Measurements from ENCODE around the gene INSL4.

INSL4 gene

DNA sequence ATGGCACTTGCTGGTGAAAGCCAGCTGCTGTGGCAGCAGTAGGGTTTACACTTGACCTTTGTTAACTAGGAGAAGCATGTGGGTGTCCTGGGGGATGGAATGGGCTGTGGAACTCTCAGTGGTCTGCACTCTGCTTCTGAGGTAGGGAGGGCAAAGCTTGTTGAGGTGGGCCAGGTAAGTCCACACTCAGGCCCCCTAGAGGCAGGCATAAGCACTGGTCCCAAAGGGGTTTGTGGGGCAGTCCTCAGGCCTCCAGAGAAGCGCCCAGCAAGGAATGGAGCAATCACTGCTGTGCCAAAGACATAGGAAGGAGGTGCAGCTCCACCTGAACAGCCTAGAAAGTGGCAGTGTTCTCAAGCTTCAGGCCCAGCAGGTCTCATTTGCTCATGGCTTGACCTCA is 34.7 kb downstream of the INSL4 start:
- Histone ChIP-seq H2AFZ (ENCODE audit: low read depth) (no peak overlapping the region), H3K27me3 (ENCODE audit: insufficient read depth, low read depth) (no peaks in the 10 kb centered on the region), H4K20me1 (ENCODE audit: insufficient read depth) (no peaks in the 10 kb centered on the region), H3K4me3 (IDR thresholded peaks at IDR 0.05; ENCODE audit: insufficient read depth, low read depth, low read length) (no peak overlapping the region), H3K36me3 (ENCODE audit: insufficient read depth) (no peaks in the 10 kb centered on the region), H3K27ac (no peak overlapping the region), H3K4me1 (ENCODE audit: low read depth, poor library complexity, severe bottlenecking) (no peaks in the 10 kb centered on the region), H3K9ac (no peak overlapping the region), H3K4me2 (no peak overlapping the region), H3K79me2 (ENCODE audit: insufficient read depth, low read depth) (no peaks in the 10 kb centered on the region)
- TF ChIP-seq, protein P1, sequence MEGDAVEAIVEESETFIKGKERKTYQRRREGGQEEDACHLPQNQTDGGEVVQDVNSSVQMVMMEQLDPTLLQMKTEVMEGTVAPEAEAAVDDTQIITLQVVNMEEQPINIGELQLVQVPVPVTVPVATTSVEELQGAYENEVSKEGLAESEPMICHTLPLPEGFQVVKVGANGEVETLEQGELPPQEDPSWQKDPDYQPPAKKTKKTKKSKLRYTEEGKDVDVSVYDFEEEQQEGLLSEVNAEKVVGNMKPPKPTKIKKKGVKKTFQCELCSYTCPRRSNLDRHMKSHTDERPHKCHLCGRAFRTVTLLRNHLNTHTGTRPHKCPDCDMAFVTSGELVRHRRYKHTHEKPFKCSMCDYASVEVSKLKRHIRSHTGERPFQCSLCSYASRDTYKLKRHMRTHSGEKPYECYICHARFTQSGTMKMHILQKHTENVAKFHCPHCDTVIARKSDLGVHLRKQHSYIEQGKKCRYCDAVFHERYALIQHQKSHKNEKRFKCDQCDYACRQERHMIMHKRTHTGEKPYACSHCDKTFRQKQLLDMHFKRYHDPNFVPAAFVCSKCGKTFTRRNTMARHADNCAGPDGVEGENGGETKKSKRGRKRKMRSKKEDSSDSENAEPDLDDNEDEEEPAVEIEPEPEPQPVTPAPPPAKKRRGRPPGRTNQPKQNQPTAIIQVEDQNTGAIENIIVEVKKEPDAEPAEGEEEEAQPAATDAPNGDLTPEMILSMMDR (conservative IDR thresholded peaks at IDR 0.05; ENCODE audit: low read depth, low read length) = no peak

GRCh38 chr9:5269249-5269715 is 38.1 kb downstream of the INSL4 start:
- no peak overlapping the region for H2AFZ ChIP-seq (ENCODE audit: low read depth)
- TF ChIP-seq, protein P1 (conservative IDR thresholded peaks at IDR 0.05; ENCODE audit: low read depth, low read length) = no peak

GRCh38 chr9:5274770-5275169 is 43.6 kb downstream of the INSL4 start:
- H3K4me2 ChIP-seq = no peak overlapping the region
- H3K27ac ChIP-seq = no peak overlapping the region
- H3K9ac ChIP-seq = no peak overlapping the region
- H2AFZ ChIP-seq (ENCODE audit: low read depth) = no peak overlapping the region
- no peaks in the 10 kb centered on the region for H4K20me1 ChIP-seq (ENCODE audit: insufficient read depth)
- H3K4me1 ChIP-seq (ENCODE audit: low read depth, poor library complexity, severe bottlenecking) = no peaks in the 10 kb centered on the region
- TF ChIP-seq, protein P1 (conservative IDR thresholded peaks at IDR 0.05; ENCODE audit: low read depth, low read length) = no peak
- H3K79me2 ChIP-seq (ENCODE audit: insufficient read depth, low read depth) = no peaks in the 10 kb centered on the region
- H3K36me3 ChIP-seq (ENCODE audit: insufficient read depth) = no peaks in the 10 kb centered on the region
- H3K4me3 ChIP-seq (IDR thresholded peaks at IDR 0.05; ENCODE audit: insufficient read depth, low read depth, low read length) = no peak overlapping the region
- no peaks in the 10 kb centered on the region for H3K27me3 ChIP-seq (ENCODE audit: insufficient read depth, low read depth)

More at GRCh38 chr9:5269249-5269715, 38.1 kb downstream of the INSL4 start:
- no peaks in the 10 kb centered on the region for H3K4me1 ChIP-seq (ENCODE audit: low read depth, poor library complexity, severe bottlenecking)
- H4K20me1 ChIP-seq (ENCODE audit: insufficient read depth) = no peaks in the 10 kb centered on the region
- H3K9ac ChIP-seq = no peak overlapping the region
- H3K4me3 ChIP-seq (IDR thresholded peaks at IDR 0.05; ENCODE audit: insufficient read depth, low read depth, low read length) = no peak overlapping the region
- H3K4me2 ChIP-seq = no peak overlapping the region
- no peaks in the 10 kb centered on the region for H3K79me2 ChIP-seq (ENCODE audit: insufficient read depth, low read depth)
- H3K27ac ChIP-seq = no peak overlapping the region
- H3K36me3 ChIP-seq (ENCODE audit: insufficient read depth) = no peaks in the 10 kb centered on the region
- H3K27me3 ChIP-seq (ENCODE audit: insufficient read depth, low read depth) = no peaks in the 10 kb centered on the region

GRCh38 chr9:5278486-5278885 is 47.3 kb downstream of the INSL4 start:
- Histone ChIP-seq H3K4me3 (IDR thresholded peaks at IDR 0.05; ENCODE audit: insufficient read depth, low read depth, low read length) (no peak overlapping the region), H3K36me3 (ENCODE audit: insufficient read depth) (no peaks in the 10 kb centered on the region), H3K9ac (no peak overlapping the region), H3K79me2 (ENCODE audit: insufficient read depth, low read depth) (no peaks in the 10 kb centered on the region), H4K20me1 (ENCODE audit: insufficient read depth) (no peaks in the 10 kb centered on the region), H3K4me1 (ENCODE audit: low read depth, poor library complexity, severe bottlenecking) (no peaks in the 10 kb centered on the region), H3K27me3 (ENCODE audit: insufficient read depth, low read depth) (no peaks in the 10 kb centered on the region), H3K4me2 (no peak overlapping the region), H3K27ac (no peak overlapping the region), H2AFZ (ENCODE audit: low read depth) (no peak overlapping the region)
- TF ChIP-seq, protein P1 (conservative IDR thresholded peaks at IDR 0.05; ENCODE audit: low read depth, low read length) = no peak
